H1 (cell line): ENCODE results near the gene TMEM209. TPM values are rescaled to one million over a fixed set of nuclear protein-coding genes. Genes with fewer than 3 reads are reported as not detected.

Experiments used
- CTCF ChIA-PET: fragments of 300-600 bp; sonication (Branson Sonifier 250); formaldehyde crosslinking; loops from one replicate; lab custom pipeline; 2021; ENCODE audit not compliant: partially characterized antibody; lab: Charles Lee
- POLR2A ChIA-PET: fragments of 300-600 bp; sonication (Branson Sonifier 250); formaldehyde crosslinking; loops from one replicate; lab custom pipeline; 2021; ENCODE audit warnings: inconsistent platforms; ENCODE audit not compliant: partially characterized antibody; lab: Charles Lee
- DNase-seq, 2 experiments: peaks; one replicate each; pipeline versions ENCODE4 v3.0.0 to v3.0.0-alpha.2; 2010 to 2022; ENCODE audit warnings: low spot score in 2 of 2, low read depth in 1 of 2, mixed read lengths in 1 of 2
- FAIRE-seq: peaks from 2 replicates; lab custom pipeline; 2011; peaks lifted over from hg19 to GRCh38; lab: Jason Lieb, UNC
- H2AFZ ChIP-seq: 2 replicates; pipeline ENCODE4 v1.8.1; 2012; ENCODE audit warnings: low read length, inconsistent platforms
- H2AK5ac ChIP-seq: 2 replicates; pipeline ENCODE4 v1.6.1; 2013; ENCODE audit warnings: low read depth, low read length
- H2BK120ac ChIP-seq: replicated peaks from 2 replicates; pipeline ENCODE3; 2013; ENCODE audit warnings: low read depth, low read length, inconsistent platforms
- H2BK12ac ChIP-seq: 2 replicates; pipeline ENCODE4 v1.6.1; 2013; ENCODE audit warnings: low read depth, low read length
- H2BK15ac ChIP-seq: 2 replicates; pipeline ENCODE4 v1.6.1; 2013; ENCODE audit warnings: low read length
- H2BK20ac ChIP-seq: 2 replicates; pipeline ENCODE4 v1.6.1; 2013; ENCODE audit warnings: low read length
- H2BK5ac ChIP-seq: 2 replicates; pipeline ENCODE4 v1.6.1; 2013; ENCODE audit warnings: low read depth, low read length
- H3K14ac ChIP-seq: 2 replicates; pipeline ENCODE4 v1.6.1; 2013; ENCODE audit warnings: inconsistent platforms; ENCODE audit not compliant: insufficient read length
- H3K18ac ChIP-seq: 2 replicates; pipeline ENCODE4 v1.6.1; 2013; ENCODE audit warnings: low read length; ENCODE audit errors: extremely low read depth
- H3K23ac ChIP-seq: 2 replicates; pipeline ENCODE4 v1.6.1; 2013; ENCODE audit warnings: inconsistent platforms; ENCODE audit not compliant: insufficient read length
- H3K23me2 ChIP-seq: 2 replicates; pipeline ENCODE4 v1.6.1; 2013; ENCODE audit warnings: low read depth, low read length
- H3K27ac ChIP-seq: 2 replicates; pipeline ENCODE4 v1.6.1; 2011; ENCODE audit warnings: low read depth, low read length, inconsistent platforms
- H3K27me3 ChIP-seq, 4 experiments: replicated peaks in 1 of 4; 1 replicate in 1 of 4; 2 replicates in 3 of 4; pipeline versions ENCODE4 v1.6.1 to v1.8.1; 2011 to 2013; ENCODE audit warnings: low read length in 3 of 4, mild to moderate bottlenecking in 3 of 4, inconsistent platforms in 2 of 4, mixed read lengths in 2 of 4, moderate library complexity in 1 of 4; ENCODE audit not compliant: control insufficient read depth in 3 of 4, insufficient read depth in 3 of 4; ENCODE audit errors: extremely low read depth in 1 of 4
- H3K36me3 ChIP-seq, 4 experiments: 2 replicates each; pipeline versions ENCODE4 v1.6.1 to v1.8.1; 2011 to 2013; ENCODE audit warnings: mild to moderate bottlenecking in 4 of 4, low read length in 3 of 4, moderate library complexity in 2 of 4, control low read depth in 1 of 4, inconsistent platforms in 1 of 4; ENCODE audit not compliant: insufficient read depth in 4 of 4, control insufficient read depth in 2 of 4
- H3K4ac ChIP-seq: replicated peaks from 2 replicates; pipeline ENCODE3; 2013; ENCODE audit warnings: low read length, low read depth, mixed read lengths, inconsistent platforms; ENCODE audit not compliant: insufficient read length
- H3K4me1 ChIP-seq, 4 experiments: replicated peaks in 1 of 4; 1 replicate in 1 of 4; 2 replicates in 3 of 4; pipeline versions ENCODE4 v1.6.1 to v1.8.1; 2011 to 2013; ENCODE audit warnings: low read length in 3 of 4, inconsistent platforms in 2 of 4, mixed read lengths in 1 of 4; ENCODE audit not compliant: insufficient read depth in 4 of 4, control insufficient read depth in 3 of 4
- H3K4me2 ChIP-seq, 2 experiments: 2 replicates each; pipeline versions ENCODE4 v1.6.1 to v1.8.1; 2011 to 2013; ENCODE audit warnings: low read depth in 2 of 2, low read length in 2 of 2, control low read depth in 1 of 2, inconsistent platforms in 1 of 2, mild to moderate bottlenecking in 1 of 2; ENCODE audit not compliant: insufficient read depth in 1 of 2
- H3K4me3 ChIP-seq, 4 experiments: fragments of 200-600, 300-600 bp in 1 of 4; sonication (generic), shearing (Covaris generic), sonication (Bioruptor Twin) in 1 of 4; 2 replicates each; pipeline versions ENCODE4 v1.5.1 to v1.8.1; 2011 to 2016; ENCODE audit warnings: low read length in 4 of 4, low read depth in 3 of 4, control low read depth in 2 of 4, inconsistent platforms in 2 of 4, mild to moderate bottlenecking in 2 of 4, mixed read lengths in 1 of 4, moderate library complexity in 1 of 4; ENCODE audit not compliant: insufficient read depth in 2 of 4; ENCODE audit errors: extremely low read depth in 1 of 4
- H3K56ac ChIP-seq: replicated peaks from 2 replicates; pipeline ENCODE3; 2013; ENCODE audit warnings: low read depth, mild to moderate bottlenecking, mixed read lengths, low read length, inconsistent platforms; ENCODE audit not compliant: insufficient read length
- H3K79me1 ChIP-seq: 2 replicates; pipeline ENCODE4 v1.6.1; 2013; ENCODE audit warnings: low read depth, low read length, control low read depth
- H3K79me2 ChIP-seq, 2 experiments: 2 replicates each; pipeline versions ENCODE4 v1.6.1 to v1.8.1; 2012 to 2013; ENCODE audit warnings: low read length in 2 of 2, mild to moderate bottlenecking in 2 of 2, inconsistent platforms in 1 of 2; ENCODE audit not compliant: insufficient read depth in 2 of 2, control insufficient read depth in 1 of 2
- H3K9ac ChIP-seq, 4 experiments: replicated peaks in 1 of 4; 1 replicate in 1 of 4; 2 replicates in 3 of 4; pipeline versions ENCODE4 v1.6.1 to v1.8.1; 2011 to 2013; ENCODE audit warnings: low read depth in 3 of 4, low read length in 3 of 4, control low read depth in 2 of 4, mild to moderate bottlenecking in 2 of 4, moderate library complexity in 2 of 4, inconsistent platforms in 1 of 4; ENCODE audit errors: extremely low read depth in 1 of 4
- H3K9me3 ChIP-seq, 2 experiments: 2 replicates each; pipeline versions ENCODE4 v1.6.1 to v1.8.1; 2012 to 2013; ENCODE audit warnings: mild to moderate bottlenecking in 2 of 2, moderate library complexity in 2 of 2, control low read depth in 1 of 2, inconsistent platforms in 1 of 2, low read depth in 1 of 2, low read length in 1 of 2, mixed read lengths in 1 of 2; ENCODE audit not compliant: insufficient read depth in 2 of 2
- H4K20me1 ChIP-seq, 2 experiments: replicated peaks in 1 of 2; 2 replicates each; pipeline versions ENCODE3 to v1.8.1; 2011 to 2013; ENCODE audit warnings: inconsistent platforms in 2 of 2, low read length in 2 of 2, mild to moderate bottlenecking in 1 of 2; ENCODE audit not compliant: insufficient read depth in 2 of 2, control insufficient read depth in 1 of 2
- H4K5ac ChIP-seq: 2 replicates; pipeline ENCODE4 v1.6.1; 2013; ENCODE audit warnings: low read length, low read depth, mixed read lengths, inconsistent platforms; ENCODE audit not compliant: insufficient read length
- H4K8ac ChIP-seq: 2 replicates; pipeline ENCODE4 v1.8.0; 2013; ENCODE audit warnings: mild to moderate bottlenecking, moderate library complexity, low read length, inconsistent platforms; ENCODE audit not compliant: insufficient read depth; ENCODE audit errors: extremely low read depth
- H4K91ac ChIP-seq: replicated peaks from 2 replicates; pipeline ENCODE3; 2013; ENCODE audit warnings: low read length, mixed read lengths, inconsistent platforms; ENCODE audit not compliant: insufficient read length
- BACH1 ChIP-seq: IDR thresholded peaks from 2 replicates; pipeline ENCODE4 v1.6.1; 2012; ENCODE audit warnings: low read length, improper control_type of control experiment
- E2F6 ChIP-seq: IDR thresholded peaks from 2 replicates; pipeline ENCODE4 v1.6.1; 2012; ENCODE audit warnings: inconsistent platforms
- FOSL1 ChIP-seq: IDR thresholded peaks from 2 replicates; pipeline ENCODE4 v1.6.1; 2011; ENCODE audit warnings: mild to moderate bottlenecking, low read depth, low read length, moderate library complexity; ENCODE audit not compliant: insufficient read depth
- HDAC6 ChIP-seq: IDR thresholded peaks from one replicate; pipeline ENCODE4 v1.7.1; 2012; ENCODE audit warnings: low read depth, mild to moderate bottlenecking, inconsistent platforms, low read length, moderate library complexity
- JUN ChIP-seq: IDR thresholded peaks from 2 replicates; pipeline ENCODE4 v1.6.1; 2011; ENCODE audit warnings: low read depth, mild to moderate bottlenecking, improper control_type of control experiment, low read length
- JUND ChIP-seq: IDR thresholded peaks from 2 replicates; pipeline ENCODE4 v1.6.1; 2011; ENCODE audit warnings: mild to moderate bottlenecking, improper control_type of control experiment, low read length
- POLR2AphosphoS5 ChIP-seq: IDR thresholded peaks from 2 replicates; pipeline ENCODE4 v1.6.1; 2011; ENCODE audit warnings: low read depth, low read length
- RBBP5 ChIP-seq: IDR thresholded peaks from 2 replicates; pipeline ENCODE4 v1.7.1; 2012; ENCODE audit warnings: low read depth, mild to moderate bottlenecking, inconsistent platforms, low read length, moderate library complexity, borderline replicate concordance
- WGBS, 2 experiments: shearing (Covaris generic) in 1 of 2; methylation state at CpG; one replicate each; pipeline versions ENCODE4 v1.1.6 to v1.1.7; 2013 to 2015; ENCODE audit warnings: low lambda C conversion rate in 2 of 2, mixed read lengths in 2 of 2, inconsistent platforms in 1 of 2, low coverage in 1 of 2, missing lambda C conversion rate in 1 of 2; ENCODE audit not compliant: insufficient replicate concordance in 2 of 2, insufficient coverage in 1 of 2, insufficient read length in 1 of 2; ENCODE audit errors: extremely low coverage in 1 of 2, missing lambda C conversion rate in 1 of 2; 5-methylcytosine and 5-hydroxymethylcytosine counted together
- polyA plus RNA-seq, 7 experiments: library from polyadenylated mRNA; depleted of rRNA in 3 of 7; stranded (reverse) in 5 of 7; unstranded in 2 of 7; fragments of >200 nt in 5 of 7; fragments of 200-250 nt in 2 of 7; gene quantifications; 1 replicate in 5 of 7; 2 replicates in 1 of 7; 4 replicates in 1 of 7; pipeline versions ENCODE4 v1.2.1 to v1.2.3, GENCODE V29; 2011 to 2013; ENCODE audit warnings: missing spikeins in 2 of 7, mixed read lengths in 2 of 7
- total RNA-seq: library from RNA; stranded (reverse); fragmentation: NEBNext Ultra II Directional; extraction: Animal tissue kit (Norgen Biotek cat#: 25700); gene quantifications from 2 replicates; pipeline ENCODE4 v1.2.1, GENCODE V29; 2021
- TF ChIP-seq, protein P1 (sequence below): IDR thresholded peaks from 2 replicates; pipeline ENCODE4 v1.6.1; 2012; ENCODE audit warnings: low read length, inconsistent platforms
- TF ChIP-seq, protein P2 (sequence below): IDR thresholded peaks from 2 replicates; pipeline ENCODE4 v1.6.1; 2011; ENCODE audit warnings: low read length, improper control_type of control experiment

Gene TMEM209
- total and polyA plus RNA-seq, 2 of the 8 experiments (the other 6 are each of a cell fraction or from before 2014, with no cell fraction given), result 28.5 to 30.5 TPM

GRCh38 chr7:130136579-130137167 is 68.5 kb downstream of the TMEM209 start:
- DNase-seq (no peak), FAIRE-seq (no peak)
- Histone ChIP-seq H3K23me2 (peaks cover 6% of the 10 kb centered on the region; the same call in 1 of the 2 replicates), H3K9ac (no peak overlapping the region), H2BK120ac (no peak overlapping the region), H3K27ac (no peak overlapping the region), H4K8ac (no peak overlapping the region), H3K79me2 (no peaks in the 10 kb centered on the region), H3K9me3 (no peaks in the 10 kb centered on the region), H2AFZ (no peak overlapping the region), H2BK12ac (no peak overlapping the region), H4K5ac (no peak overlapping the region), H2BK20ac (no peak overlapping the region), H3K56ac (no peak overlapping the region), H3K79me1 (no peaks in the 10 kb centered on the region), H3K27me3 (peaks cover 0 to 13% (median 8%) of the 10 kb centered on the region in 4 experiments; a peak in 5 of 7 replicates), H3K18ac (no peak overlapping the region), H3K4me1 (peaks cover 0 to 11% (median 6%) of the 10 kb centered on the region in 4 experiments; a peak in 6 of 7 replicates), H4K91ac (no peak overlapping the region), H3K36me3 (no peaks in the 10 kb centered on the region), H2BK5ac (no peak overlapping the region), H3K4me3 (no peak overlapping the region), H3K23ac (no peak overlapping the region), H3K14ac (no peak overlapping the region), H3K4ac (no peak overlapping the region), H3K4me2 (no peak overlapping the region), H4K20me1 (peaks cover 0 to 3% of the 10 kb centered on the region in 2 experiments), H2BK15ac (no peak overlapping the region), H2AK5ac (no peak overlapping the region)
- ChIA-PET CTCF (no interaction called here), POLR2A (no interaction called here)
- WGBS, 2 experiments, result 95% methylated on average over 1 of the region's 1 CpG; no CpG with 5 or more reads in 1 of the 2 experiments
- TF ChIP-seq BACH1, result no peak
- no peak for TF ChIP-seq JUND
- TF ChIP-seq JUN, result no peak
- TF ChIP-seq, protein P1, sequence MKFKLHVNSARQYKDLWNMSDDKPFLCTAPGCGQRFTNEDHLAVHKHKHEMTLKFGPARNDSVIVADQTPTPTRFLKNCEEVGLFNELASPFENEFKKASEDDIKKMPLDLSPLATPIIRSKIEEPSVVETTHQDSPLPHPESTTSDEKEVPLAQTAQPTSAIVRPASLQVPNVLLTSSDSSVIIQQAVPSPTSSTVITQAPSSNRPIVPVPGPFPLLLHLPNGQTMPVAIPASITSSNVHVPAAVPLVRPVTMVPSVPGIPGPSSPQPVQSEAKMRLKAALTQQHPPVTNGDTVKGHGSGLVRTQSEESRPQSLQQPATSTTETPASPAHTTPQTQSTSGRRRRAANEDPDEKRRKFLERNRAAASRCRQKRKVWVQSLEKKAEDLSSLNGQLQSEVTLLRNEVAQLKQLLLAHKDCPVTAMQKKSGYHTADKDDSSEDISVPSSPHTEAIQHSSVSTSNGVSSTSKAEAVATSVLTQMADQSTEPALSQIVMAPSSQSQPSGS, result no peak
- TF ChIP-seq, protein P2, sequence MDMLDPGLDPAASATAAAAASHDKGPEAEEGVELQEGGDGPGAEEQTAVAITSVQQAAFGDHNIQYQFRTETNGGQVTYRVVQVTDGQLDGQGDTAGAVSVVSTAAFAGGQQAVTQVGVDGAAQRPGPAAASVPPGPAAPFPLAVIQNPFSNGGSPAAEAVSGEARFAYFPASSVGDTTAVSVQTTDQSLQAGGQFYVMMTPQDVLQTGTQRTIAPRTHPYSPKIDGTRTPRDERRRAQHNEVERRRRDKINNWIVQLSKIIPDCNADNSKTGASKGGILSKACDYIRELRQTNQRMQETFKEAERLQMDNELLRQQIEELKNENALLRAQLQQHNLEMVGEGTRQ, result no peak
- TF ChIP-seq RBBP5, result no peak
- no peak for TF ChIP-seq FOSL1
- TF ChIP-seq HDAC6, result no peak
- TF ChIP-seq POLR2AphosphoS5, result no peak
- no peak for TF ChIP-seq E2F6
